ENCODE data around the gene HLA-DRA.
A peak's percentile ranks its signal among the peaks of the same experiment; 100 is the strongest.

Gene HLA-DRA

GRCh38 chr6:32439602-32440214 is at the start of gene HLA-DRA:
TSS of gene HLA-DRA (plus strand) at chr6:32439887. CDS start at chr6:32439951, 64 bp downstream.
- DNase-seq: no peak

GRCh38 chr6:32391505-32391904 is 48.2 kb upstream of the HLA-DRA start:
- no peak for DNase-seq

- no peak for DNase-seq
Measured at GRCh38 chr6:32393665-32394420, 45.8 kb upstream of the HLA-DRA start.

- DNase-seq: no peak
Measured at GRCh38 chr6:32396028-32396427, 43.7 kb upstream of the HLA-DRA start.

GRCh38 chr6:32397252-32397920 is 42.3 kb upstream of the HLA-DRA start:
- DNase-seq: no peak

GRCh38 chr6:32401284-32401963 is 38.3 kb upstream of the HLA-DRA start:
- no peak for DNase-seq

GRCh38 chr6:32402812-32403211 is 36.9 kb upstream of the HLA-DRA start:
- DNase-seq: no peak

- no peak for DNase-seq
Measured at GRCh38 chr6:32405656-32406055, 34.0 kb upstream of the HLA-DRA start.

- DNase-seq: no peak
Measured at GRCh38 chr6:32406197-32406596, 33.5 kb upstream of the HLA-DRA start.

- no peak for DNase-seq
Measured at GRCh38 chr6:32406857-32407256, 32.8 kb upstream of the HLA-DRA start, which contains the start of gene BTNL2. TSS of gene BTNL2 (minus strand) at chr6:32407181. CDS start at chr6:32407123, 58 bp downstream.

- DNase-seq: no peak
Measured at GRCh38 chr6:32410906-32411305, 28.8 kb upstream of the HLA-DRA start.

GRCh38 chr6:32411566-32412327 is 27.9 kb upstream of the HLA-DRA start:
- DNase-seq: no peak

- peak; percentile 78 for DNase-seq
Measured at GRCh38 chr6:32413427-32414047, 26.1 kb upstream of the HLA-DRA start.

GRCh38 chr6:32415521-32416019 is 24.1 kb upstream of the HLA-DRA start:
- peak; percentile 63 for DNase-seq

- DNase-seq: no peak
Measured at GRCh38 chr6:32416036-32416435, 23.7 kb upstream of the HLA-DRA start.

GRCh38 chr6:32424589-32425300 is 14.9 kb upstream of the HLA-DRA start:
- DNase-seq: no peak

- DNase-seq: no peak
Measured at GRCh38 chr6:32426338-32426737, 13.3 kb upstream of the HLA-DRA start.

- DNase-seq: no peak
Measured at GRCh38 chr6:32427218-32427617, 12.5 kb upstream of the HLA-DRA start.

- DNase-seq: no peak
Measured at GRCh38 chr6:32427934-32428474, 11.7 kb upstream of the HLA-DRA start.

- DNase-seq: no peak
Measured at GRCh38 chr6:32430179-32430578, 9.5 kb upstream of the HLA-DRA start.

GRCh38 chr6:32431142-32431541 is 8.5 kb upstream of the HLA-DRA start:
- no peak for DNase-seq

Data from activated CD4-positive, alpha-beta T cell treated with anti-CD3 and anti-CD28 coated beads for 1 hour (primary cell).